HG02642 (cell line): ENCODE data around the gene DUSP14.

ENCODE experiments used
- ATAC-seq: cut with Tn5 transposase; IDR thresholded peaks from one replicate; pipeline ENCODE4 v1.9.1; 2021; ENCODE audit warnings: mild to moderate bottlenecking; ENCODE audit not compliant: unreplicated experiment, poor library complexity

Gene DUSP14

DNA sequence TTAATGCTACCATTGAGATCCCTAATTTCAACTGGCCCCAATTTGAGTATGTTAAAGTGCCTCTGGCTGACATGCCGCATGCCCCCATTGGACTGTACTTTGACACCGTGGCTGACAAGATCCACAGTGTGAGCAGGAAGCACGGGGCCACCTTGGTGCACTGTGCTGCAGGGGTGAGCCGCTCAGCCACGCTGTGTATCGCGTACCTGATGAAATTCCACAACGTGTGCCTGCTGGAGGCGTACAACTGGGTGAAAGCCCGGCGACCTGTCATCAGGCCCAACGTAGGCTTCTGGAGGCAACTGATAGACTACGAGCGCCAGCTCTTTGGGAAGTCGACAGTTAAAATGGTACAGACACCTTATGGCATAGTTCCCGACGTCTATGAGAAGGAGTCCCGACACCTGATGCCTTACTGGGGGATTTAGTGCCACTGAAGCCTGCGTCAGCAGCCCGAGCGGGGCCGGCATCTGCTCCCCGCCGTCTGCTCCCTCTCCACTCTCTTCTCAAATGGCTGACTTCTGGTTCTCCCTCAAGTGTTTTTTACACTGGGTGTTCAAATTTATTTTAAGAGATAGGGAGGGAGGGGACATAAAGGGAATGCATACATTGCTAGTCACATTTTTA lies 22.9 kb downstream of the DUSP14 start:
- ATAC-seq = no peak

GRCh38 chr17:37513711-37514110 lies 24.0 kb downstream of the DUSP14 start:
- ATAC-seq = no peak

GRCh38 chr17:37516127-37516571 lies 26.5 kb downstream of the DUSP14 start:
- no peak for ATAC-seq

GRCh38 chr17:37517881-37518280 lies 28.2 kb downstream of the DUSP14 start:
- ATAC-seq = no peak

DNA sequence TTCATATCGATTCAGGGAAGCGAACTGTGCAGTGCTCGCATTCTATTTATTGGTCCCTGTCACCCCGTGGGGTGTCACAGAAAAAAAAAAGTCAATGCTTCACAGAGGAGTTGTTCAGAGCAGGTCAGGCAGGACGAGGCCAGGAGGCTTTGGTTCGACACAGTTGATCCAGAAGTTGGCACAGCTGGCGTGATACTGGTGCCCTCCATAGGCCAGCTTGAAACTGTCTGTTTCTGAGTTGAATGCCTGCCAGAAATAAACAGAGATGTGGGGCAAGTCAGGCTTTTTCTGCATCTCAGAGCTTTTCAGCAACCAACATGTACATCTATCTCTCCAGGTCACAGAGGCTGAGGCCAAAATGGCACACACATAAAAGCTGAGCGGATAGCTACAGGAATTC lies 29.1 kb downstream of the DUSP14 start:
- ATAC-seq = no peak

DNA sequence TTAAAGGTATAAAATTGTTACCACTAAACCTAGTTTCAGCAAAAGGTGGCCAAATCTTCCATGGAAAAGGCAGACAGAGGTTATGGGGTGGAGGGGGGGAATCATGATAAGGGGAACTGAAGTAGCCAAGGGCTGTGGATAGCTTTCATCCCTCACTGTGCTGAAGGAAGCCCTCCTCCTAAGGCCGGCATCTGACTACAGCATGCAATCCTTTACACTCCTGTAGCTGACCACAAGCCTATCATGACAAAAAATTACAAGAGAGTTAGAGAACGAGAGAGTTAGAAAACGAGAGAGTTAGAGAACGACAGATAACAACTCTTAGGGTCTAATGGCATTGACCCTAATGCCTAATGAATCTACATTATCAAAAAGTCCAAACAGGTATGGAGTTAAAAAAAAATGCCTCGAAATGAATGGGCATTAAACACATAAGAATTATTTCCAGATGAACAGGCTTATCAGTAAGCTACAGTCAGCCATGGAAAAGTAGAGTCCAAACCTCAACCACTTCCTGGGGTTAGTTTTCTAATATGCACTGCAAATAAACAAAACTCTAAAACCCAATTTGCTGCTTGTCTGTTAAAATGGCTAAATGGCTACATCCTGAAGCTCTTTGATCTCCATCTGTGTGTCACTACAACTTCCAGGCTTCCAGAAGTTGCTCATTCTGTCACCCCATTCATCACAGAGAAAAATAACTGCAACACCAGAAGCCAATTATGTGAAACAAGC lies 29.7 kb downstream of the DUSP14 start:
- ATAC-seq = no peak

- ATAC-seq = no peak
Measured at GRCh38 chr17:37520174-37520573, 30.5 kb downstream of the DUSP14 start.

GRCh38 chr17:37521821-37522220 lies 32.1 kb downstream of the DUSP14 start:
- ATAC-seq = no peak

GRCh38 chr17:37523715-37524219 lies 34.1 kb downstream of the DUSP14 start:
- no peak for ATAC-seq

DNA sequence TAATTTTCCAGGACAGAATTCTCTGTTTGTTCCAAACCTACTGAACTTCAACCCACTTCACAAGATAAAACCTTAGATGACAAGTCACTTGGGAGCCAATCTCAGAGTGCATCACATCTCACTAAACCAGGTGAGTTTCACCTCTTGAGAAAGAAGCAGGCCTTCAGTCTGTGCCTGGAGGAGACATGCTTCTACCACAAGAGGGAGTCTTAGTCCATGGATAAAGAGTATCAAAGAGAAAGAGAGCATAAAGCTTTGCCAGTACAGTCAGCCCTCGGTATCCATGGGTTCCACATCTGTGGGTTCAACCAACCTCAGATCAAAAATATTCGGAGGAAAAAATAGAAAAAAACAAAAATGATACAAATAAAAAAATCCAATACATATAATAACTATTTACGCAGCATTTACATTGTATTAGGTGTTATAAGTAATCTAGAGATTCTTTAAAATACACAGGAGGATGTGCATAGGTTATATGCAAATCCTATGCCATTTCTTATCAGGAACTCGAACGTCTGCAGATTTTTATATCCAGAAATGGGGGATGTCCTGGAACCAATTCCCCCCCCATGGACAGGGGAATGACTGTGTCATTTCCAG lies 37.7 kb downstream of the DUSP14 start:
- ATAC-seq = no peak

DNA sequence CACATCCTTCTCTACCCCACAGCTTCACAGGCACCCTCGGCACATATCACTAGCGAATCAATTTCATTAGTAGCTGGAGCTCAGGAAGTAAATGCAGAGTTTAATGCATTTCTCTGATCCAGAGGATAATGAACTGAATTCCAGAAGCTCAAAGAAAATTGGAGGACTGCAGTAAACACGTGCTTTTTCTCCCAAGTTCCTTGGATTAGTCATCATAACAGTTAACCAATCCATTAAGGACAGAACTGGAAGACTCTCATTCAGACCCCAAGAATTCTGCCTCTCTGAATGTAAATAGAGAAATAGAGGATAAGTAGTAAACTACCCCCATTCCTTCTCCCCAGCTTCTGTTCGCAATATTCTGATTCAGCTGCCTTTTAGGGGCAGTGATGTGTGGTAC lies 40.7 kb downstream of the DUSP14 start:
- no peak for ATAC-seq

DNA sequence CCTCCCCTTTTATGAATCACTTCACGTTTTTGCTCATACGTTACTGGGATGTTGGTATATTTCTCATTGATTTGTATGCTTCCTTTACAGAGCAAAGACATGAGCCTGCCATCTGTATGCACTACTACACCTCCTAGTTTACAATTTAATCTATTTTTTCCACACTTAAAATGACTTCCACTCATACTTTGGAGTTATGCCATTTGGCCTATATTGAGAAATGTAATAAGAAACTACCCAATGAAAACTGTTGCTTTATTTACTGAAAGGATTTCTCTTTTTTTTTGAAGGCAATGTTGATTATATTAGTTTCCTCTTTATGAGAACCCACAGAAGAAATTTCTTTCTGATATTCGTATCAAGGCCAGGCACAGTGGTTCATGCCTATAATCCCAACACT lies 43.1 kb downstream of the DUSP14 start:
- ATAC-seq = no peak

- ATAC-seq = no peak
Measured at GRCh38 chr17:37535906-37536305, 46.2 kb downstream of the DUSP14 start.

GRCh38 chr17:37538981-37539659 lies 49.4 kb downstream of the DUSP14 start:
- no peak for ATAC-seq

GRCh38 chr17:37541880-37542660 lies 52.4 kb downstream of the DUSP14 start:
- no peak for ATAC-seq

DNA sequence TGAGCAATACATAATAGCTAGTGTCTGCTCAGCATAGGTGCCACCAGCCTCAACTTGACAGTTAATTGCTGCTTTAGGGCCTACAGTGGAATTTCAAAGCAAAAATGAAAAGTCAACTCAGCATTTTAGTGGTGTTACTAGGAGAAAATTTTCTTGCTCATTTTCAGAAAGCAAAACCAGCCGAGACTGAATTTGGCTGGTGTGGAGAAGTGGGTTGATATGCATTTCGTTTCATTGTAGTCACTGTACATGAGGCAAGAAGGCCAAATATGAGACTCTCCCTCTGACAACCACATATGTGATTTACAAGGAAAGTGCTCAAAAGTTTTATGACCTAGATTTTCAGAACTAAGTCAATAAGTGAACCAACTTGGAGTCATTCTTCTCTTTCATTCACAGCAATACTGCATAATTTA lies 54.0 kb downstream of the DUSP14 start:
- ATAC-seq = no peak

DNA sequence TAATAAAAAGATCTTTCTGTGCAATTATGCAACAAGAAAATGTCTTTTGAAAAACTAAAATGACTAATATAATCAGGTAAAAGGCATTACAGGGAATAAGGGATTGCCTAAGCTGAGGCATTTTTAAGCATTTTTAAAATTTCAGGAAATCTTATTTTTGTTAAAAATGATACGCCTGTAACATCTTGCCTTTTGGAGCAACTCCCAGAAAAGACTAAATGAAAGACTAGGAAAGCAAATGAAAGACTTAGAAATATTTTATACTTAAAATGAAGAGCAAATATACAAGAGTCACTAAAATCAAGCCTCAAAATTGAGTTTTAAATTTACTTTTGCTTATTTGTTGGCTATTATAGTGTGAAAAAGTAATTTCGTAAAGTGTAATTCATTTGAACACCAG lies 55.8 kb downstream of the DUSP14 start:
- ATAC-seq = no peak

DNA sequence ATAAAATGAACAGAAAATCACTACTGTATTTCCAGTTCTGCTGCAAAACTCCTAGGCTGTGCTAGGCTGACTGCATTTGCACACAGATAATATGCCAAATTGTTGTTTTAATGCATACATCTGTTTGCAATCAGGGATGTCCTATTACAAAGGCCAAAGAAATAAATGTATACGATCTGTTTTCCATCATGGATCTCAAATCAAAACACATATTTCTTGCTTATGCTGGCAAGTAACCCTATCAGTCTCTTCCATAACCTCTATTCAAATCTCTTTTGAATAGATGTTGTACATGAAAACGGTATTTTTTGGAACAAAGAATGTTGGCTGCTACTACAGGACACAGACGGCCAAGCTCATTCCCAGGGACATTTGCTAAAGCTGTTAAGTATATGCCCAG lies 56.6 kb downstream of the DUSP14 start:
- no peak for ATAC-seq

- ATAC-seq = no peak
Measured at GRCh38 chr17:37547986-37548385, 58.3 kb downstream of the DUSP14 start.

DNA sequence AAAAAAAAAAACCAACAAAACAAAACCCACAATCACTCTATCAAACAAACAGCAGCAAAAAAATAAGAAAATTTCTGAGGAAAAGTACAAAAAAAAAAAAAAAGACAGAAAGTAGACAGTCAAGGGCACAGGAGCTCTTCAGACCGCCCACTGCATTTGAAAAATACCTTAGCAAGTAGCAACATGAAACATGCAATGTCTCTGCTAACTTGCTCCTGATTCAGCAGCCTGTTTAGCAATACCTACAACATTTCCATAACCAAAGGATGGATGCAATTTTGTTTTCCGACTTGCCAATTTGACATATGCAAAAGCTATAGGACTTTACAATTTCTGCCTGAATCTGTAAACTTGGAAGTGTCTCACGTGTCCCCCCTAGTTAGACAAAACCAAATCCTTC lies 62.1 kb downstream of the DUSP14 start:
- no peak for ATAC-seq
